ENCODE measurements around the gene HYCC2.

Gene HYCC2

DNA sequence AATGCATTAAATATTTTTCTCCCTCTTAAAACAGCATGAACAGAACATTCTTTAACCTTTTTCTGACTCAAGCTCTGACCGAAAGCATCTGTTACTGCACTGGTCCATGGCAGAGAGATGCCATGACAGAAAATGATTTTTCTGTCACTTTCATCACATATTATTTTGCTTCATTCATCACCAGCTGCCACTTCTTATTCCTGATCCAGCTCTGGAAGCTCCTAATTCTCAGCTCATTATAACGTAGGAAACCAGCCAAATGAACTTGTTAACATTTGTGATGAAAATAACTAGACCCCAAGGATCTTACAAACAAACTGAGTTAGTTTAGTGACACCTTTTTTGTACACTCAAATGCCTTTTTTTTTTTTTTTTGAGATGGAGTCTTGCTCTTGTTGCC is 36.9 kb upstream of the HYCC2 start:
- no peak overlapping the region for H3K4me3 ChIP-seq (ENCODE audit: insufficient read depth in 1 of 2, low read depth in 1 of 2, low read length in 2 of 2)
- WGBS, result 93% methylated on average over 2 of the region's 2 CpGs

DNA sequence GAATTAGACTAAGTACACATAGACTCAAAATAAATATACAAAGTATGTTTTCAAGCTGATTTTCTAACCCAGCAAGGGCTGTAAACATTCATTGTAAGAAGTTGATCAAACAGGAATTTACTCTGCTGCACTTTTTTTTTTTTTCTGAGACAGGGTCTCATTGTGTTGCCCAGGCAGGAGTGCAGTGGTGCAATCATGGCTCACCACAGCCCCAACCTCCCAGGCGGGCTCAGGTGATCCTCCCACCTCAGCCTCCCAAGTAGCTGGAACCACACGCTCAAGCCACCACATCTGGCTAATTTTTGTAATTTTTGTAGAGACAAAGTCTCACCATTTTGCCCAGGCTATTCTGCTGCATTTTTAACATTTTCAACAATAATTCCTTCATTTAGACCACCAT is 36.2 kb upstream of the HYCC2 start:
- 97% methylated on average over 2 of the region's 2 CpGs for WGBS
- no peak for DNase-seq

More for the DNA sequence above, 36.9 kb upstream of the HYCC2 start:
- no peak for DNase-seq
- Histone ChIP-seq H3K9ac (ENCODE audit: low read length) (no peak overlapping the region), H3K27me3 (ENCODE audit: control insufficient read depth in 1 of 2, insufficient read depth in 1 of 2, low read length in 2 of 2) (no peaks in the 10 kb centered on the region), H2AK5ac (ENCODE audit: low read length, severe bottlenecking) (no peak overlapping the region), H2BK12ac (ENCODE audit: low read length in 2 of 2) (no peak overlapping the region), H3K14ac (ENCODE audit: low read length in 2 of 2) (no peak overlapping the region), H2BK120ac (ENCODE audit: low read depth, low read length) (no peak overlapping the region), H3K18ac (ENCODE audit: low read depth in 1 of 2, low read length in 2 of 2) (no peak overlapping the region), H2BK5ac (ENCODE audit: low read depth, low read length, poor library complexity, severe bottlenecking) (no peak overlapping the region), H3K36me3 (ENCODE audit: control insufficient read depth in 1 of 2, insufficient read depth in 2 of 2, low read depth in 1 of 2, low read length in 2 of 2) (peaks cover 0 to 3% of the 10 kb centered on the region in 2 experiments), H3K4me1 (ENCODE audit: control insufficient read depth, insufficient read depth, low read depth, low read length) (no peaks in the 10 kb centered on the region), H3K79me1 (replicated peaks; ENCODE audit: low read length, poor library complexity, severe bottlenecking) (peaks cover 1% of the 10 kb centered on the region), H3K9me3 (ENCODE audit: control insufficient read depth, low read length) (no peaks in the 10 kb centered on the region), H2BK15ac (ENCODE audit: low read depth, poor library complexity, severe bottlenecking) (no peak overlapping the region), H3K4me2 (ENCODE audit: low read length, poor library complexity, severe bottlenecking) (no peak overlapping the region), H4K91ac (ENCODE audit: low read length) (no peak overlapping the region), H3K23ac (ENCODE audit: low read length in 2 of 2) (no peak overlapping the region), H3K4ac (ENCODE audit: low read depth in 1 of 2, low read length in 2 of 2) (no peak overlapping the region), H3K27ac (ENCODE audit: low read length, poor library complexity, severe bottlenecking) (no peak overlapping the region), H4K8ac (ENCODE audit: low read length) (no peak overlapping the region), H2AFZ (ENCODE audit: low read depth, low read length) (no peak overlapping the region)

DNA sequence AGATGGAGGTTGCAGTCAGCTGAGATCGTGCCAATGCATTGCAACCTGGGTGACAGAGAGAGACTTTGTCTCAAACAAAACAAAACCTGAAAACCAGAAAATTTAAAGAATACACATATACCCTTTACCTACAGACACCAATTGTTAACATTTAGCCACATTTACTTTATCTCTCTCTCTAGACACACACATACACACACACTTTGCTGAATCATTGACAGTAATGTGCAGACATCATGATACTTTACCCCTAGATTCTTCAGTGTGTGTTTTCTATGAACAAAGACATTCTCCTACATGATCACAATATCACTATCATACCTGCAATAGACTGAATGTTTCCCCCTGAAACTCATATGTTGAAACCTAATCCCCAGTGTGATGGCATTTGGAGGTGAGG is 34.3 kb upstream of the HYCC2 start:
- no peaks in the 10 kb centered on the region for H3K27me3 ChIP-seq (ENCODE audit: control insufficient read depth in 1 of 2, insufficient read depth in 1 of 2, low read length in 2 of 2)
- H3K9ac ChIP-seq (ENCODE audit: low read length), result no peak overlapping the region
- no peak overlapping the region for H3K23ac ChIP-seq (ENCODE audit: low read length in 2 of 2)
- no peak overlapping the region for H2BK15ac ChIP-seq (ENCODE audit: low read depth, poor library complexity, severe bottlenecking)
- H3K4me3 ChIP-seq (ENCODE audit: insufficient read depth in 1 of 2, low read depth in 1 of 2, low read length in 2 of 2), result no peak overlapping the region
- no peak overlapping the region for H4K91ac ChIP-seq (ENCODE audit: low read length)
- no peak overlapping the region for H3K4me2 ChIP-seq (ENCODE audit: low read length, poor library complexity, severe bottlenecking)
- H4K8ac ChIP-seq (ENCODE audit: low read length), result no peak overlapping the region
- WGBS, result 93% methylated on average over 1 of the region's 1 CpG
- H2BK120ac ChIP-seq (ENCODE audit: low read depth, low read length), result no peak overlapping the region
- H3K79me1 ChIP-seq (replicated peaks; ENCODE audit: low read length, poor library complexity, severe bottlenecking), result no peaks in the 10 kb centered on the region
- peaks cover 0 to 3% of the 10 kb centered on the region in 2 experiments for H3K36me3 ChIP-seq (ENCODE audit: control insufficient read depth in 1 of 2, insufficient read depth in 2 of 2, low read depth in 1 of 2, low read length in 2 of 2)
- no peak overlapping the region for H3K27ac ChIP-seq (ENCODE audit: low read length, poor library complexity, severe bottlenecking)
- H3K4ac ChIP-seq (ENCODE audit: low read depth in 1 of 2, low read length in 2 of 2), result no peak overlapping the region
- H2AK5ac ChIP-seq (ENCODE audit: low read length, severe bottlenecking), result no peak overlapping the region
- no peak overlapping the region for H2BK12ac ChIP-seq (ENCODE audit: low read length in 2 of 2)
- no peak overlapping the region for H2BK5ac ChIP-seq (ENCODE audit: low read depth, low read length, poor library complexity, severe bottlenecking)
- H3K14ac ChIP-seq (ENCODE audit: low read length in 2 of 2), result no peak overlapping the region
- H3K4me1 ChIP-seq (ENCODE audit: control insufficient read depth, insufficient read depth, low read depth, low read length), result no peaks in the 10 kb centered on the region
- no peak for DNase-seq
- no peak overlapping the region for H2AFZ ChIP-seq (ENCODE audit: low read depth, low read length)
- H3K9me3 ChIP-seq (ENCODE audit: control insufficient read depth, low read length), result no peaks in the 10 kb centered on the region
- no peak overlapping the region for H3K18ac ChIP-seq (ENCODE audit: low read depth in 1 of 2, low read length in 2 of 2)

More for the DNA sequence above, 36.2 kb upstream of the HYCC2 start:
- H3K4me3 ChIP-seq (ENCODE audit: insufficient read depth in 1 of 2, low read depth in 1 of 2, low read length in 2 of 2), result no peak overlapping the region
- H3K9me3 ChIP-seq (ENCODE audit: control insufficient read depth, low read length), result no peaks in the 10 kb centered on the region
- no peak overlapping the region for H3K9ac ChIP-seq (ENCODE audit: low read length)
- H2BK15ac ChIP-seq (ENCODE audit: low read depth, poor library complexity, severe bottlenecking), result no peak overlapping the region
- peaks cover under 1% of the 10 kb centered on the region for H3K79me1 ChIP-seq (replicated peaks; ENCODE audit: low read length, poor library complexity, severe bottlenecking)
- H2BK120ac ChIP-seq (ENCODE audit: low read depth, low read length), result peak overlapping the region; percentile 19
- no peak overlapping the region for H3K4me2 ChIP-seq (ENCODE audit: low read length, poor library complexity, severe bottlenecking)
- H2AK5ac ChIP-seq (ENCODE audit: low read length, severe bottlenecking), result no peak overlapping the region
- H3K4me1 ChIP-seq (ENCODE audit: control insufficient read depth, insufficient read depth, low read depth, low read length), result no peaks in the 10 kb centered on the region
- H3K36me3 ChIP-seq (ENCODE audit: control insufficient read depth in 1 of 2, insufficient read depth in 2 of 2, low read depth in 1 of 2, low read length in 2 of 2), result peaks cover 0 to 3% of the 10 kb centered on the region in 2 experiments
- no peak overlapping the region for H3K14ac ChIP-seq (ENCODE audit: low read length in 2 of 2)
- H4K91ac ChIP-seq (ENCODE audit: low read length), result no peak overlapping the region
- no peak overlapping the region for H2BK12ac ChIP-seq (ENCODE audit: low read length in 2 of 2)
- H4K8ac ChIP-seq (ENCODE audit: low read length), result no peak overlapping the region
- no peak overlapping the region for H2AFZ ChIP-seq (ENCODE audit: low read depth, low read length)
- no peak overlapping the region for H3K23ac ChIP-seq (ENCODE audit: low read length in 2 of 2)
- no peak overlapping the region for H2BK5ac ChIP-seq (ENCODE audit: low read depth, low read length, poor library complexity, severe bottlenecking)
- H3K4ac ChIP-seq (ENCODE audit: low read depth in 1 of 2, low read length in 2 of 2), result no peak overlapping the region
- H3K18ac ChIP-seq (ENCODE audit: low read depth in 1 of 2, low read length in 2 of 2), result no peak overlapping the region
- H3K27me3 ChIP-seq (ENCODE audit: control insufficient read depth in 1 of 2, insufficient read depth in 1 of 2, low read length in 2 of 2), result no peaks in the 10 kb centered on the region
- H3K27ac ChIP-seq (ENCODE audit: low read length, poor library complexity, severe bottlenecking), result no peak overlapping the region

DNA sequence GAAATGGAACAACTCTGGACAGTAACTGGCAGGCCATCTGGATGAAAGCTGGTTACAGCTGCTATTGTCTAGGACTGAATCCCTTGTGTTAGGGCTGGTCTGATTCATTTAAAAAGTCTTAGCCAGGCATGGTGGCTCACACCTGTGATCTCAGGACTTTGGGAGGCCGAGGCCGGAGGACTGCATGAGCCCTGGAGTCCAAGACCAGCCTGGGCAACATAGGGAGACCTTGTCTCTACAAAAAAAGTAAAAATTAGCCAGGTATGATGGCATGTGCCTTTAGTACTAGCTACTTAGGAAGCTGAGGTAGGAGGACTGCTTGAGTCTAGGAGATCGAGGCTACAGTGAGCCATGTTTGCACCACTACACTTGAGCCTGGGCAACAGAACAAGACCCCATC is 29.0 kb upstream of the HYCC2 start:
- H2AFZ ChIP-seq (ENCODE audit: low read depth, low read length), result no peak overlapping the region
- H2BK5ac ChIP-seq (ENCODE audit: low read depth, low read length, poor library complexity, severe bottlenecking), result no peak overlapping the region
- no peak overlapping the region for H2BK120ac ChIP-seq (ENCODE audit: low read depth, low read length)
- no peak overlapping the region for H2BK12ac ChIP-seq (ENCODE audit: low read length in 2 of 2)
- no peak overlapping the region for H3K4me2 ChIP-seq (ENCODE audit: low read length, poor library complexity, severe bottlenecking)
- H3K4ac ChIP-seq (ENCODE audit: low read depth in 1 of 2, low read length in 2 of 2), result no peak overlapping the region
- no peak overlapping the region for H3K27ac ChIP-seq (ENCODE audit: low read length, poor library complexity, severe bottlenecking)
- no peaks in the 10 kb centered on the region for H3K27me3 ChIP-seq (ENCODE audit: control insufficient read depth in 1 of 2, insufficient read depth in 1 of 2, low read length in 2 of 2)
- H4K91ac ChIP-seq (ENCODE audit: low read length), result no peak overlapping the region
- H4K8ac ChIP-seq (ENCODE audit: low read length), result no peak overlapping the region
- no peak overlapping the region for H2BK15ac ChIP-seq (ENCODE audit: low read depth, poor library complexity, severe bottlenecking)
- no peaks in the 10 kb centered on the region for H3K36me3 ChIP-seq (ENCODE audit: control insufficient read depth in 1 of 2, insufficient read depth in 2 of 2, low read depth in 1 of 2, low read length in 2 of 2)
- no peaks in the 10 kb centered on the region for H3K9me3 ChIP-seq (ENCODE audit: control insufficient read depth, low read length)
- WGBS, result 98% methylated on average over 3 of the region's 3 CpGs
- no peak overlapping the region for H3K14ac ChIP-seq (ENCODE audit: low read length in 2 of 2)
- no peak overlapping the region for H3K9ac ChIP-seq (ENCODE audit: low read length)
- H3K4me3 ChIP-seq (ENCODE audit: insufficient read depth in 1 of 2, low read depth in 1 of 2, low read length in 2 of 2), result no peak overlapping the region
- H3K79me1 ChIP-seq (replicated peaks; ENCODE audit: low read length, poor library complexity, severe bottlenecking), result no peaks in the 10 kb centered on the region
- DNase-seq, result no peak
- H3K4me1 ChIP-seq (ENCODE audit: control insufficient read depth, insufficient read depth, low read depth, low read length), result no peaks in the 10 kb centered on the region
- no peak overlapping the region for H3K23ac ChIP-seq (ENCODE audit: low read length in 2 of 2)
- H2AK5ac ChIP-seq (ENCODE audit: low read length, severe bottlenecking), result no peak overlapping the region
- H3K18ac ChIP-seq (ENCODE audit: low read depth in 1 of 2, low read length in 2 of 2), result no peak overlapping the region

Data from mesenchymal stem cell (in vitro differentiated cells and primary cell).